H9 (cell line): ENCODE results near the gene BMP3. TPM values are rescaled to one million over a fixed set of nuclear protein-coding genes. Genes with fewer than 3 reads are reported as not detected.

Source experiments
- DNase-seq: peaks from one replicate; pipeline ENCODE4 v3.0.0-alpha.2; 2017
- H2AFZ ChIP-seq: one replicate; pipeline ENCODE4 v1.6.1; 2013; ENCODE audit warnings: mild to moderate bottlenecking, low read length, control low read depth, moderate library complexity
- H2AK5ac ChIP-seq: 2 replicates; pipeline ENCODE4 v1.6.1; 2013; ENCODE audit warnings: low read length, control low read depth, mixed read lengths; ENCODE audit not compliant: insufficient read length
- H2BK120ac ChIP-seq: one replicate; pipeline ENCODE4 v1.6.1; 2013; ENCODE audit warnings: low read depth, mild to moderate bottlenecking, low read length, control low read depth, inconsistent platforms; ENCODE audit not compliant: poor library complexity, severe bottlenecking
- H2BK12ac ChIP-seq: 2 replicates; pipeline ENCODE4 v1.6.1; 2013; ENCODE audit warnings: low read length, control low read depth, mixed read lengths, low read depth; ENCODE audit not compliant: insufficient read length
- H2BK15ac ChIP-seq: 2 replicates; pipeline ENCODE4 v1.6.1; 2013; ENCODE audit warnings: low read depth, low read length, control low read depth
- H2BK20ac ChIP-seq: one replicate; pipeline ENCODE4 v1.6.1; 2013; ENCODE audit warnings: low read depth, mild to moderate bottlenecking, low read length, control low read depth, inconsistent platforms; ENCODE audit not compliant: poor library complexity, severe bottlenecking
- H2BK5ac ChIP-seq: 2 replicates; pipeline ENCODE4 v1.6.1; 2013; ENCODE audit warnings: low read length, control low read depth, mixed read lengths; ENCODE audit not compliant: insufficient read length
- H3K14ac ChIP-seq: 2 replicates; pipeline ENCODE4 v1.6.1; 2013; ENCODE audit warnings: low read length, control low read depth; ENCODE audit not compliant: insufficient read depth
- H3K18ac ChIP-seq: 2 replicates; pipeline ENCODE4 v1.6.1; 2013; ENCODE audit warnings: low read depth, mild to moderate bottlenecking, mixed read lengths, low read length, control low read depth; ENCODE audit not compliant: insufficient read length
- H3K23ac ChIP-seq: 2 replicates; pipeline ENCODE4 v1.6.1; 2013; ENCODE audit warnings: low read length, control low read depth, mixed read lengths, low read depth; ENCODE audit not compliant: insufficient read length
- H3K23me2 ChIP-seq: 2 replicates; pipeline ENCODE4 v1.6.1; 2013; ENCODE audit warnings: low read depth, mild to moderate bottlenecking, mixed read lengths, low read length, control low read depth; ENCODE audit not compliant: insufficient read length, poor library complexity, severe bottlenecking
- H3K27ac ChIP-seq: 2 replicates; pipeline ENCODE4 v1.5.1; 2013; ENCODE audit warnings: low read length, control low read depth, mixed read lengths, low read depth; ENCODE audit not compliant: insufficient read length
- H3K27me3 ChIP-seq: 2 replicates; pipeline ENCODE4 v1.6.1; 2013; ENCODE audit warnings: low read length, control low read depth, inconsistent platforms; ENCODE audit not compliant: insufficient read depth
- H3K4ac ChIP-seq: 2 replicates; pipeline ENCODE4 v1.6.1; 2013; ENCODE audit warnings: low read depth, mild to moderate bottlenecking, control low read depth, inconsistent platforms, low read length, moderate library complexity
- H3K4me1 ChIP-seq: 2 replicates; pipeline ENCODE4 v1.6.1; 2013; ENCODE audit warnings: low read length, control low read depth, inconsistent platforms; ENCODE audit not compliant: insufficient read depth
- H3K4me2 ChIP-seq: 2 replicates; pipeline ENCODE4 v1.6.1; 2013; ENCODE audit warnings: low read length, control low read depth, mixed read lengths; ENCODE audit not compliant: insufficient read length, insufficient read depth
- H3K56ac ChIP-seq: 2 replicates; pipeline ENCODE4 v1.6.1; 2013; ENCODE audit warnings: low read depth, mild to moderate bottlenecking, mixed read lengths, low read length, control low read depth; ENCODE audit not compliant: insufficient read length
- H3K79me1 ChIP-seq: 2 replicates; pipeline ENCODE4 v1.6.1; 2013; ENCODE audit warnings: low read depth, mild to moderate bottlenecking, moderate library complexity, low read length, control low read depth, inconsistent platforms; ENCODE audit not compliant: insufficient read depth, poor library complexity, severe bottlenecking
- H3K79me2 ChIP-seq: 2 replicates; pipeline ENCODE4 v1.6.1; 2013; ENCODE audit warnings: low read length, control low read depth, inconsistent platforms; ENCODE audit not compliant: insufficient read depth
- H3K9ac ChIP-seq: 2 replicates; pipeline ENCODE4 v1.6.1; 2013; ENCODE audit warnings: low read length, control low read depth, mixed read lengths; ENCODE audit not compliant: insufficient read length; ENCODE audit errors: extremely low read depth
- H3K9me3 ChIP-seq: one replicate; pipeline ENCODE4 v1.6.1; 2013; ENCODE audit warnings: low read depth, low read length, inconsistent platforms; ENCODE audit not compliant: control insufficient read depth
- H3T11ph ChIP-seq: one replicate; pipeline ENCODE4 v1.6.1; 2013; ENCODE audit warnings: mild to moderate bottlenecking, low read length, control low read depth, inconsistent platforms
- H4K20me1 ChIP-seq: one replicate; pipeline ENCODE4 v1.6.1; 2013; ENCODE audit not compliant: control insufficient read depth, insufficient read length, insufficient read depth
- H4K5ac ChIP-seq: 2 replicates; pipeline ENCODE4 v1.6.1; 2013; ENCODE audit warnings: low read depth, mild to moderate bottlenecking, mixed read lengths, low read length, control low read depth; ENCODE audit not compliant: insufficient read length
- H4K8ac ChIP-seq: replicated peaks from 2 replicates; pipeline ENCODE4 v1.6.1; 2013; ENCODE audit warnings: low read length, control low read depth, mixed read lengths, low read depth; ENCODE audit not compliant: insufficient read length
- H4K91ac ChIP-seq: 2 replicates; pipeline ENCODE4 v1.6.1; 2013; ENCODE audit warnings: low read depth, mild to moderate bottlenecking, moderate library complexity, mixed read lengths, low read length, control low read depth; ENCODE audit not compliant: insufficient read length
- H3K27ac Mint-ChIP-seq, 3 experiments: 2 replicates in 2 of 3; 3 replicates in 1 of 3; pipeline ENCODE4 v1.8.0; 2020 to 2021; ENCODE audit warnings: mixed read lengths in 3 of 3, mild to moderate bottlenecking in 1 of 3, moderate library complexity in 1 of 3
- H3K27me3 Mint-ChIP-seq: 2 replicates; pipeline ENCODE4 v1.8.0; 2021; ENCODE audit warnings: low read depth, mild to moderate bottlenecking, moderate library complexity, mixed read lengths
- H3K36me3 Mint-ChIP-seq, 3 experiments: 2 replicates in 2 of 3; 3 replicates in 1 of 3; pipeline ENCODE4 v1.8.0; 2020 to 2021; ENCODE audit warnings: low read depth in 3 of 3, mixed read lengths in 3 of 3; ENCODE audit not compliant: insufficient read depth in 1 of 3
- H3K4me1 Mint-ChIP-seq, 2 experiments: 2 replicates each; pipeline ENCODE4 v1.8.0; 2020; ENCODE audit warnings: mixed read lengths in 2 of 2
- H3K4me3 Mint-ChIP-seq, 2 experiments: 2 replicates in 1 of 2; 3 replicates in 1 of 2; pipeline ENCODE4 v1.8.0; 2020 to 2021; ENCODE audit warnings: mild to moderate bottlenecking in 2 of 2, mixed read lengths in 2 of 2, moderate library complexity in 1 of 2
- H3K9me3 Mint-ChIP-seq, 2 experiments: 2 replicates in 1 of 2; 3 replicates in 1 of 2; pipeline ENCODE4 v1.8.0; 2020; ENCODE audit warnings: mild to moderate bottlenecking in 2 of 2, mixed read lengths in 2 of 2, moderate library complexity in 1 of 2
- total RNA-seq: library from RNA; stranded (reverse); gene quantifications from 2 replicates; pipeline ENCODE4 v1.2.1, GENCODE V29; 2021
- TF ChIP-seq, protein P1 (sequence below): fragments of 200-600 bp; sonication (generic); conservative IDR thresholded peaks from 3 replicates; pipeline ENCODE4 v1.8.0; 2021; ENCODE audit warnings: antibody characterized with exemption, mild to moderate bottlenecking

Gene BMP3
- total RNA-seq, 1 experiment from 2014 or later, result not detected

DNA sequence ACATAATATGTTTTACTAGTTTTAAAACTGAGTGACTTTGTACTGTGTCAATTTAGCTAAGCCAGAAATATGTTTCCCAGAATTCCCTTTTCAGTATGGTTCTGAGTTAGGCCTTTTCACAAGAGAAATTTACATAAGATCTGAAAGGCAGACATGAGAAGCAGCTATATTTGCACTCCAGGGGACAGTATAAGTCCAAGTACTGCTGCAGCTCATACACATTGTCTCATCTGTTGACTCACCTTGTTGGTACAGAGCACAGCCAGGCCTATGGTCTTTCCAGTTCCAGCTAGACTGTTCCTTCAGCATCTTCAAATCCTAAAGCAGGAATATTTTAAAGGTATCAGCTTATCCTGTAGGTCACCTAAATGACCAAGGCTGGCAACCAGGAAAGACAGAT is 53.5 kb downstream of the BMP3 start:
- Histone ChIP-seq H2BK5ac (no peak overlapping the region), H3K56ac (no peak overlapping the region), H3K14ac (no peak overlapping the region), H3K9ac (no peak overlapping the region), H3K4me2 (no peak overlapping the region), H2BK15ac (no peak overlapping the region), H3K9me3 (no peaks in the 10 kb centered on the region), H3K23ac (no peak overlapping the region), H3K4me1 (no peaks in the 10 kb centered on the region), H4K8ac (no peak overlapping the region), H2AFZ (no peak overlapping the region), H4K91ac (no peak overlapping the region), H2BK120ac (no peak overlapping the region), H2BK12ac (no peak overlapping the region), H3K23me2 (no peaks in the 10 kb centered on the region), H3K79me2 (no peaks in the 10 kb centered on the region), H4K5ac (no peak overlapping the region), H3K27ac (no peak overlapping the region), H3K79me1 (no peaks in the 10 kb centered on the region), H2AK5ac (no peak overlapping the region), H4K20me1 (no peaks in the 10 kb centered on the region), H3K27me3 (no peaks in the 10 kb centered on the region), H3T11ph (no peak overlapping the region), H3K18ac (no peak overlapping the region), H3K4ac (no peak overlapping the region), H2BK20ac (no peak overlapping the region)
- H3K9me3 Mint-ChIP-seq, result peaks cover 21 to 24% of the 10 kb centered on the region in 2 experiments
- H3K4me3 Mint-ChIP-seq, result no peak overlapping the region
- no peaks in the 10 kb centered on the region for H3K4me1 Mint-ChIP-seq
- H3K36me3 Mint-ChIP-seq, result peaks cover 10 to 21% (median 15%) of the 10 kb centered on the region in 3 experiments; a peak in 5 of 7 replicates
- H3K27ac Mint-ChIP-seq, result no peak overlapping the region
- no peak for DNase-seq
- no peaks in the 10 kb centered on the region; the same call in 1 of the 2 replicates for H3K27me3 Mint-ChIP-seq
- TF ChIP-seq, protein P1, sequence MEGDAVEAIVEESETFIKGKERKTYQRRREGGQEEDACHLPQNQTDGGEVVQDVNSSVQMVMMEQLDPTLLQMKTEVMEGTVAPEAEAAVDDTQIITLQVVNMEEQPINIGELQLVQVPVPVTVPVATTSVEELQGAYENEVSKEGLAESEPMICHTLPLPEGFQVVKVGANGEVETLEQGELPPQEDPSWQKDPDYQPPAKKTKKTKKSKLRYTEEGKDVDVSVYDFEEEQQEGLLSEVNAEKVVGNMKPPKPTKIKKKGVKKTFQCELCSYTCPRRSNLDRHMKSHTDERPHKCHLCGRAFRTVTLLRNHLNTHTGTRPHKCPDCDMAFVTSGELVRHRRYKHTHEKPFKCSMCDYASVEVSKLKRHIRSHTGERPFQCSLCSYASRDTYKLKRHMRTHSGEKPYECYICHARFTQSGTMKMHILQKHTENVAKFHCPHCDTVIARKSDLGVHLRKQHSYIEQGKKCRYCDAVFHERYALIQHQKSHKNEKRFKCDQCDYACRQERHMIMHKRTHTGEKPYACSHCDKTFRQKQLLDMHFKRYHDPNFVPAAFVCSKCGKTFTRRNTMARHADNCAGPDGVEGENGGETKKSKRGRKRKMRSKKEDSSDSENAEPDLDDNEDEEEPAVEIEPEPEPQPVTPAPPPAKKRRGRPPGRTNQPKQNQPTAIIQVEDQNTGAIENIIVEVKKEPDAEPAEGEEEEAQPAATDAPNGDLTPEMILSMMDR, result no peak
